Parathyroid adenoma (tissue), 2 donors: ENCODE data around the gene COL4A3.

Experiments
- H2AFZ ChIP-seq: fragments of 300-600 bp; sonication (generic); one replicate; pipeline ENCODE4 v1.7.0; 2017; ENCODE audit warnings: antibody characterized with exemption, mild to moderate bottlenecking
- H3K27ac ChIP-seq: fragments of 300-600 bp; sonication (generic); one replicate; pipeline ENCODE4 v1.7.0; 2017
- H3K27me3 ChIP-seq: fragments of 300-600 bp; sonication (generic); one replicate; pipeline ENCODE4 v1.7.0; 2017; ENCODE audit warnings: low read length; ENCODE audit not compliant: control insufficient read depth, insufficient read depth
- H3K36me3 ChIP-seq: fragments of 300-600 bp; sonication (generic); one replicate; pipeline ENCODE4 v1.7.0; 2017; ENCODE audit warnings: low read length; ENCODE audit not compliant: control insufficient read depth, insufficient read depth
- H3K4me1 ChIP-seq: fragments of 300-600 bp; sonication (generic); one replicate; pipeline ENCODE4 v1.7.0; 2017; ENCODE audit warnings: control low read depth
- H3K4me2 ChIP-seq: fragments of 300-600 bp; sonication (generic); one replicate; pipeline ENCODE4 v1.7.0; 2017; ENCODE audit warnings: low read length
- H3K4me3 ChIP-seq: fragments of 300-600 bp; sonication (generic); one replicate; pipeline ENCODE4 v1.7.0; 2017; ENCODE audit warnings: low read depth, low read length
- H3K79me2 ChIP-seq: fragments of 300-600 bp; sonication (generic); one replicate; pipeline ENCODE4 v1.7.0; 2017; ENCODE audit warnings: control low read depth
- H3K9ac ChIP-seq: fragments of 300-600 bp; sonication (generic); one replicate; pipeline ENCODE4 v1.7.0; 2017; ENCODE audit warnings: mild to moderate bottlenecking
- H3K9me3 ChIP-seq: fragments of 300-600 bp; sonication (generic); one replicate; pipeline ENCODE4 v1.7.0; 2017; ENCODE audit warnings: low read length; ENCODE audit not compliant: control insufficient read depth
- TF ChIP-seq, protein P1 (sequence below): fragments of 300-600 bp; sonication (generic); IDR thresholded peaks from one replicate; pipeline ENCODE4 v1.7.0; 2017; ENCODE audit warnings: antibody characterized with exemption, mild to moderate bottlenecking
- donor health status: primary hyperparathyroidism.

COL4A3 gene

DNA sequence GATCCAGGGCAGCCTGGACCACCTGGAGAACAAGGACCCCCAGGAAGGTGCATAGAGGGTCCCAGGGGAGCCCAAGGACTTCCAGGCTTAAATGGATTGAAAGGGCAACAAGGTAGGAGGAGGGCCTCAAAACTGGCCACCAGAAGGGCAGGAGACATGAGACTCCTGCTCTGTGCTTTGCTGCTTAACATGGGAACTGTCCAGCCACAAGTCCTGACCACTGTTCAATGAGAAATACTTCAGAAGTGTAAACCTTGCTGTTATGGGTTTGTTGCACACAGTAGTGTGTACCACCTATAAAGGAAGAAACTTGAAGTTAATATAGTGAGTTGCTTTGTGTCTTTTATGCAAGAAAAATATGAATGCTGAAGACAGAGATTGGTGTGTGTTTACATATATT is 116.5 kb downstream of the COL4A3 start:
- Histone ChIP-seq H3K9me3 (no peaks in the 10 kb centered on the region), H3K27me3 (no peaks in the 10 kb centered on the region), H3K36me3 (no peaks in the 10 kb centered on the region), H3K79me2 (no peaks in the 10 kb centered on the region), H3K4me1 (no peaks in the 10 kb centered on the region), H3K9ac (no peak overlapping the region), H3K4me3 (no peak overlapping the region), H2AFZ (no peak overlapping the region), H3K27ac (no peak overlapping the region), H3K4me2 (no peak overlapping the region)
- TF ChIP-seq, protein P1, sequence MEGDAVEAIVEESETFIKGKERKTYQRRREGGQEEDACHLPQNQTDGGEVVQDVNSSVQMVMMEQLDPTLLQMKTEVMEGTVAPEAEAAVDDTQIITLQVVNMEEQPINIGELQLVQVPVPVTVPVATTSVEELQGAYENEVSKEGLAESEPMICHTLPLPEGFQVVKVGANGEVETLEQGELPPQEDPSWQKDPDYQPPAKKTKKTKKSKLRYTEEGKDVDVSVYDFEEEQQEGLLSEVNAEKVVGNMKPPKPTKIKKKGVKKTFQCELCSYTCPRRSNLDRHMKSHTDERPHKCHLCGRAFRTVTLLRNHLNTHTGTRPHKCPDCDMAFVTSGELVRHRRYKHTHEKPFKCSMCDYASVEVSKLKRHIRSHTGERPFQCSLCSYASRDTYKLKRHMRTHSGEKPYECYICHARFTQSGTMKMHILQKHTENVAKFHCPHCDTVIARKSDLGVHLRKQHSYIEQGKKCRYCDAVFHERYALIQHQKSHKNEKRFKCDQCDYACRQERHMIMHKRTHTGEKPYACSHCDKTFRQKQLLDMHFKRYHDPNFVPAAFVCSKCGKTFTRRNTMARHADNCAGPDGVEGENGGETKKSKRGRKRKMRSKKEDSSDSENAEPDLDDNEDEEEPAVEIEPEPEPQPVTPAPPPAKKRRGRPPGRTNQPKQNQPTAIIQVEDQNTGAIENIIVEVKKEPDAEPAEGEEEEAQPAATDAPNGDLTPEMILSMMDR, result no peak

DNA sequence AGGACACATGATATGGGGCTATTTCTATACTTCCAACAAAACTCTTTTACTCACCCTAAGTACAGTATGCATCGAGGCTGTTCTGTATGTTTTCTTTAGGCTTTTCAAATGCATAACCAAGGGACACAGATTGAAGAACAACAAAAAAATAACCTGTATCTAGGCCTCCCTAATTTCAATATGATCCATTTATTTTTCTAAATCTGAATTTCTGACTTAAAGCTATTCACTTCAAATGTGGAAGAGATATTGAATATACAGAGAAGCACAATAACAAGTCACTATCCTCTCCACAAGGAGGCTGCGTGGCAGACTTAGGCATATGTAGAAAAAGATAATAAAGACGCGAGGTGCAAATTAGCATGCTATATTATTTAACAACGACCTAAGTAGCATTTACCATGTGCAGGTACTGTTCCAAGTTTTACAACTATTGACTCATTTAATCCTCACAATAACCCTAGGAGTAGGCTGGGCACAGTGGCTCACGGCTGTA is 121.4 kb downstream of the COL4A3 start:
- Histone ChIP-seq H3K27ac (no peak overlapping the region), H2AFZ (no peak overlapping the region), H3K4me3 (no peak overlapping the region), H3K9me3 (no peaks in the 10 kb centered on the region), H3K4me1 (no peaks in the 10 kb centered on the region), H3K36me3 (no peaks in the 10 kb centered on the region), H3K4me2 (no peak overlapping the region), H3K9ac (no peak overlapping the region), H3K79me2 (no peaks in the 10 kb centered on the region), H3K27me3 (no peaks in the 10 kb centered on the region)
- TF ChIP-seq, protein P1, result no peak

DNA sequence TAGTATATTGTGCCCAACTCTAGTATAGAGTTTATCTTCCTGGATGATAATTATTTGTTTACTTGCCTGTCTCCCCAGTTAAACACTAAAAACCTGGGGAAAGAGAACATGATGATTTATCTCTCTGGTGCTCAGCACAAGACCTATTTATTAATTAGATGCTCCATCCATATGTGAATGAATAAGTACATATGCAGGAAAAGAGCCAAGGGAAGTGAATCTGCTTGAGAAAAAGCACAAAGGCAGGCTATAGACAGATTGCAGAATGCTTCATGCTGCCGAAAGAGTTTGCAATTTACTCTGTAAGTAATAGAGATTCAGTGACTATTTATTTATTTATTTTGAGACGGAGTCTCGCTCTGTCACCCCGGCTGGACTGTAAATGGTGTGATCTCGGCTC is 123.3 kb downstream of the COL4A3 start:
- Histone ChIP-seq H3K27ac (no peak overlapping the region), H3K4me2 (no peak overlapping the region), H3K9ac (no peak overlapping the region), H3K9me3 (no peaks in the 10 kb centered on the region), H3K79me2 (no peaks in the 10 kb centered on the region), H3K4me1 (no peaks in the 10 kb centered on the region), H3K36me3 (no peaks in the 10 kb centered on the region), H2AFZ (no peak overlapping the region), H3K4me3 (no peak overlapping the region), H3K27me3 (no peaks in the 10 kb centered on the region)
- TF ChIP-seq, protein P1, result no peak

DNA sequence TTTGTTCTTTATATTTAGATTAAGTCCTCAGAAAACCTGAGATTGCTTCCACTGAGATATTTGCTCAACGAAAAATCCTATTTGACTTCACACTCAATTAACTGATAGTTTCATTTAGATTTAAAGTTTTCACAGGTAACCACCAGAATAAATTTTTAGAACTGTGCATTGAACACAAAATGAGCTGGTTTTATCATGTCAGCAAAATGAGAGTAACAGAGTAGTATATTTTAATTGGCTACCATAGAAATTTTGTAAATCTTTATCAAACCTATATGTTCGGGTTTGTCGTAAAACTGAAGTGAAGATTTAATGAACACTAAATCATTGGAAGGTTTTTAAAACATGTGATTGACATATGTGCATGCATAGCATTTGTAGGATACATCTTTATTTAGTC is 127.9 kb downstream of the COL4A3 start:
- H3K27me3 ChIP-seq, result no peaks in the 10 kb centered on the region
- H3K27ac ChIP-seq, result no peak overlapping the region
- no peaks in the 10 kb centered on the region for H3K4me1 ChIP-seq
- H3K9me3 ChIP-seq, result no peaks in the 10 kb centered on the region
- no peaks in the 10 kb centered on the region for H3K79me2 ChIP-seq
- H2AFZ ChIP-seq, result no peak overlapping the region
- H3K9ac ChIP-seq, result no peak overlapping the region
- TF ChIP-seq, protein P1, result no peak
- H3K36me3 ChIP-seq, result no peaks in the 10 kb centered on the region
- H3K4me3 ChIP-seq, result no peak overlapping the region
- no peak overlapping the region for H3K4me2 ChIP-seq

DNA sequence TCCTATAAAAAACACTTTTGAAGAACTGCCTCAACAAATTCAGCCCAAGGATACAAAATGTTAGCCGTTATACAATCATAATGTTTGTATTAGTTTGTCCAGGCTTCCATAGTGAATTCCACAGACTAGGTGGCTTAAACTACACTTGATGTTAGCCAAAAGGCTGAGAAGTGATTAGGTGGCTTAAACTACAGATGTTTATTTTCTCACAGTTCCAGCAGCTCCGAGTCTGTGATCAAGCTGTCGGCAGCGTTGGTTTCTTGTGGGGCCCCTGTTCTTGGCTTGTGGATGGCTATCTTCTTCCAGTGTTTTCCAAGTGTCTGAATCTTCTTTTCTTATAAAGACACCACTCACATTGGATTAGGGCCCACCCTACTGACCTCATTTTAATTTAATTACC is 129.1 kb downstream of the COL4A3 start:
- TF ChIP-seq, protein P1, result no peak
- Histone ChIP-seq H2AFZ (no peak overlapping the region), H3K4me2 (no peak overlapping the region), H3K9ac (no peak overlapping the region), H3K27ac (no peak overlapping the region), H3K27me3 (no peaks in the 10 kb centered on the region), H3K4me3 (no peak overlapping the region), H3K9me3 (no peaks in the 10 kb centered on the region), H3K4me1 (no peaks in the 10 kb centered on the region), H3K36me3 (no peaks in the 10 kb centered on the region), H3K79me2 (no peaks in the 10 kb centered on the region)
